ENCODE results near the gene LAMC1. TPM values are rescaled to one million over a fixed set of nuclear protein-coding genes. Genes with fewer than 3 reads are reported as not detected.
"Not testable (repeated sequence)": the region's sequence is repeated elsewhere in the genome, so short reads cannot be mapped to it uniquely, and the experiment has no call there.

The LAMC1 gene
- total RNA-seq, 1 donor from 2014 or later: 100 TPM

DNA sequence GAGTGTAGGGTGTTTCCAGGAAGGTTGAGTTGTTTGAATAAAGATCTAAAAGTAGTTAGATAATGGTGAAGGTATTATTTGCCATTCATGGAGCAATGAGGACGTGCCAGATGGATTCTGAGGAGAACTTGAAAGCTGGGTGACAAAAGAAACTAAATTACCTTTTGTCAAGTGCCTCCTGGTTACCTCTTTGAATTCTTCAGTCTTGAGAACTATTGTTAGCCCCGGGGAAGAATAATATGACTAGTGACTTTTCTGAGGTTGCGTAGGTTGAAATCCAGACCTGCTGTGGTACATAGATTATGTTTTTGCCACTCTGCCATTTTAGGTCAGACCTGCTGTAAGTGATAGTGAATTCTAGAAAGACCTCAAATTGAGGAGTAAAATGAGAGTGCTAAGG is 11.5 kb downstream of the LAMC1 start:
- no peak for DNase-seq (ENCODE audit: missing footprints)
- no peak for ATAC-seq
- intact Hi-C loops (cut with DNase I): no loop called here

DNA sequence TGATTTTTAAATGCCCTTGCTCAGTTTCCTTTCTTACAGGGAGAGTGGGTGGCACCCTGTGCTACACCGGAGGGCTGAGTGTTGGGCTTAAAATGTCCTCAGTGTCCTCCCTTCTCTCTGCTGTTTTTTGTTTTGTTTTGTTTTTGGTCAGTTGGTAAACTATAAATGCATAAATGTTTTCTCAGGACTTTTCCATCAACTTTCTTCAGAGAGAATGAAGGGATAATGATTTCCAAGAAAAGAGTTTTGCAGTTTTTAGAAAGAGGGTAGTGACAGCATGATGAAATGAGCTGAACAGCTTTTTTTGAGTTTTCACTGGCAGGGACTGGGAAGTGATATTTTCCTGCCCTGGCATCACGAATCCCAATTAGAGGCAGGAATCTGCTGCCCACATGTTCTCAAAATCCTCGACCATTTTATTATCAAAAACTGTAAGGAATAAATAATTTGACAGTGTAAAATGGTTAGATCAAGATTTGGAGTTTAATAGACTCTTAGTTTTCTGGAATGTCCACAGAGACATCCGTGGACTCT is 15.2 kb downstream of the LAMC1 start:
- intact Hi-C loops (cut with DNase I): no loop called here
- no peak for ATAC-seq
- DNase-seq (ENCODE audit: missing footprints): no peak

DNA sequence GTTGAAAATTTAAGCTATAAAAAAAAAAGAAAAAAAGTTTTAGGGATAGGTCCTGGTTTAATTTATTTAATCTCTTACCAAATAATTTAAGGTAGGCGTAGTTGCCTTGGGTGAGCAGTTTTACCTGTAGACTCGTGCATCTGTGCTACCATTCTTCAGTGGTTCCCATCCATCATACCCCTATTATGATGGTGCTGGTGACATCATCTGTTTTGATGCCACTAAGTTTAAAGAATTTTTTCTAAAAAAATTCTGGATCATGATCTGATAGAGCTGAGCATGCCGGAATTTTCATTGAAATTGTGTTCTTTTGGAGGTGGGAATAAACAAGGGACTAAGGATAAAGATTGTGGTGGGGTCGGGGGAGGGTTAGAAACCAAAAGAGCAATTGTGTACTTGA is 15.7 kb downstream of the LAMC1 start:
- no peak for DNase-seq (ENCODE audit: missing footprints)
- intact Hi-C loops (cut with DNase I): no loop called here
- no peak for ATAC-seq

DNA sequence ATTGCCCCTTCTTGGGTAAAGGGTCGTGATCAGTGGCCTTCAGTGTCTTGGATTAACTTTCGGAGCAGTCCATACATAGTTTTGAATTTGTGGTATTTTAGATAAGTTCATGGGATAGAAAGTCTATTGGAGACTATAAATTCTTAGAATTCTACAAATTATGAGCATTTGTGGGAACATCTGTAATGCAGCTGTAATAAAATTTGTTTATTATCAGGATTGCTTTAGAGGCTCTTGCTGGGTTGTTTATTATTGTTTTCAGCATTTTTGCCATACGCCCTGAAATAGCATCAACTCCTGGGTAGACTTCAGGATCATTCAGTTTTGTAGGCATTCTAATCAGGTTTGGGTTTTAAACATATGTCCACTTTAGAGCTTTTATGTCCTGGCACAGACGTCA is 16.1 kb downstream of the LAMC1 start:
- intact Hi-C loops (cut with DNase I): no loop called here
- no peak for ATAC-seq
- DNase-seq (ENCODE audit: missing footprints): no peak

DNA sequence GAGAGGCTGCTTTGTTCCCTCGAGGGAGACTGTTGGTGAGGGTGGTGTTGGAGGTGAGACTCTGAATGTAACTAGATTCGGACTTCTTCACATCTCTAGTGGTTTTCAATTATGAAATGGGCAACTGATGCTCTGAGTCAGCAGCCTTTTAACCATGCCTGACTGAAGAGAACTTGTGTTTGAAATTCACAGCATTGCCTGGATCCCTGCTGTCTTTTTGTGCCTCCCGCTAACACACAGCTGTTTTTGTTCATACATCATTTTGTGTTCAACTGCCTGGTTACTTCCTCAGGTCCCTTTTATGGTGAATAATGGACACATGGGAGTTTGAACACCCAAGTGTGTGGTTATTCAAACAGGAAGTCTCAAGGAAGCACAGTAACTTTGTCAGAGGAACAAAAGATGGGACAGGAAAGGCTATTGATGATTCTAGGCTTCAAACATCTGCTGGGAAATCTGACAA is 16.8 kb downstream of the LAMC1 start:
- no peak for DNase-seq (ENCODE audit: missing footprints)
- intact Hi-C loops (cut with DNase I): no loop called here
- peak; percentile 29 for ATAC-seq

DNA sequence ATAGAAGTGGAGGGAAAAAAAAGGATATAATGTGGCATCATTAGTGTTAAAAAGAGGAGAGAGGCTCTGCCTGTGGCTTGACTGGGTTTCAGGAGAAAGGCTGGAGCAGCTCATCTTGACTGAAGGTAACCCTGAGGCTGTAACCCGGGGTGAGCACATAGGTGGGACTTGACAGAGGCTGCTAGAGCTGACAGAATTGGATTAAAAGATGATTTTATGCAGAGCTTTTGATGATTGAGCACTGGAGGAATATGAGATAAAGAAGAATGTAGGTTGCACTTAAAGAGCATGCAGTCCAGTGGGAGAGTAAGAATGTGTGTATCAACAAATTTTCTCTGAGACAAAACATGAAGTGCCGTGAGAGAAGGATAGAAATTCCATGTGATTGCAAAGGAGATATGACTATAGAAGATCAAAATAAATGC is 17.3 kb downstream of the LAMC1 start:
- DNase-seq (ENCODE audit: missing footprints) (no peak), ATAC-seq (no peak)
- intact Hi-C loops (cut with DNase I): no loop called here

DNA sequence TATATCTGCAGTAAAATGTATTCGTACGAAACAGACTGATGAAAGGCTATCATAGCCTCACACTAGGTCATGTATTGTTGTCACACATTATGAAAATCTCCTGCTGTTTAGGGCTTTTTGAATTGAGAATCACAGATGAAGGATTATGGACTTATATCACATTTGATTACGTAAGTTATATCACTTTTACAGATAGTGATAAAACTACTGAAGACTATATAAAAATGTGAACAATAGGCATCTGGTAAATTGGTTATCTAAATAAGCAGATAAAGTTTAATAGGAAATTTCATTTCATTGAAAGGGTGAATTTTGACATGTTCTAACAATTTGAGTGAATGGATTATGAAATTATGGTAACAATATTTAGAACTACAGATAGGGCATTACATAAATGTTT is 20.0 kb downstream of the LAMC1 start:
- no peak for ATAC-seq
- intact Hi-C loops (cut with DNase I): no loop called here
- DNase-seq (ENCODE audit: missing footprints): no peak

- ATAC-seq (peak; percentile 58), DNase-seq (ENCODE audit: missing footprints) (no peak)
- intact Hi-C loops (cut with DNase I): no loop called here
These were observed 20.9 kb downstream of the LAMC1 start for GRCh38 chr1:183043872-183044854.

DNA sequence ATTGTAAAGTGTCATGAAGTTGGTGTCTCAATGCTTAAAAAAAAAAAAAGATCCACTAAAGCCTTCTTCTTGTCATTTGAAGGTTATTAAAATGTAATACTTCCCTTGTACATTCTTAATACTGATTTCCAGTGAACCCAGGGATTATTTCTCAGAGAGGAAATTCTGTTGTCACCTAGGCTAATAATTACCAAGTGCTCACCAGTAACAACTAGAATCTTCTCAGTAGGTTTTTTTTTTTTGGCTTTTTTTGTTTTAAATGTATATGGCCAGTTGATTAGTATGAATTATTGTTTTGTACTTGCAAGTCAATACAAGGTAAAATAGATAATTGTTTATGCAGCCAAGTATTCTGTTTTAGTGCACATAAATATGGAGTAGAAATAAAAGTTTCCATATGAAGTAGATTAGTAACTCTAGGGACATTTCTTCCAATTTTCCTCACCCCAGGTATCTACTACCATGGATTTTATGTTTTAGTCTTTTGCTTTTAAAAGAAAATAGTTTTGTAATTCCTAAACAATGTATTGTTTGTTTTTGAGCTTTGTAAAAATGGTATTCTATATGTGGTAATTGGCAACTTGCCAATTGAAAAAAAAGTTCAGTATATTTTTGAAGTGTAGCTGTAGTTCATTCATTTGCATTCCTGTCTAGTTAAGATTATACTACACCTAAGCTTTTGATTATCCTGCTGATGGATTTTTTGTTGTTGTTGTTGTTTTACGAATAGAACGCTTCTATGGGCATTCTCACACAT is 21.9 kb downstream of the LAMC1 start:
- intact Hi-C loops (cut with DNase I): no loop called here
- DNase-seq (ENCODE audit: missing footprints) (no peak), ATAC-seq (no peak)

DNA sequence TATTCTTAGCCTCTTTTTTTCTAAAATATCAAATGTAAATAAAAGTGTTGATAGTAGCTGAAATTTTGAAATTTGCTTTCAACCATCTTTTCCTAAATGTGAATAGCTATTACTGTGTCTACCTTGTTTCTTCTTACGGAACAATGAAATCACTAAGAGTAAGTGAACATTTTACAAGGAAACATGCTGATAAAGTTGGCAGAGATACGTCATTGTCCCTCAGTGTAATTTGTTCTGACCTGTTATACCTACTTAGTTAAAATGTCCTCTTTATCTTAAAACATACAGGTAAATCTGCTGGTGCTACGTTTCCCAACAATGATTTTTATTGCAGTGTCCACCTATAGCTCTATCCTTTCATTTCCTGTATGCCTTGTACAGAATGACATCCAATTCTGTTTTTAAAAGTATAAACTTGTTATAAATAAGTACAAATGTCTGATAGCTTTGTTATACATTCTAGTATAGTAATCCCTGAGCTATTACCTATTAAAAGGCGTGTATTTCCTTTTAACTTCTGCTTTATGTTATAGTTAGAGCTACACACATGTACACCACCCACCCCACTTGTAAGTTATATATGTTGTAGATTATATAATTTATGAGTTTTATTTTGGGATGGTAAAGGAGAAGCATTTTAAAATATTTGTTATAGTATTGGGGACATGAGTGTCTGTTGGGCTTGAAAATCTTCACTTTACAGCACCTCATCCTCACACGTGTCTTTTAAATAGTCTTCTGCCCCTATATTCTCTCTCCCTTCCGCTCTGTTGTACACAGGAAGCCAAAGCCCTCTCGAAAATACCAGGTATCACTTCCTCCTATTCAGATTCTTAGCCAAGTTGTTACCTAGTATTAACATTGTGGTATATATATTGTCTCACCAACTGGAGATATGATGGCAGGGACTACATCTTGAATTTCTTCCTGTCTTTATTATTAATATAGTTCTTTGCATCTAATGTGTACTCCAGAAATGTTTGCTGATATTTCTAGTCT is 25.2 kb downstream of the LAMC1 start:
- ATAC-seq: no peak

GRCh38 chr1:183051546-183051945 is 28.3 kb downstream of the LAMC1 start:
- DNase-seq (ENCODE audit: missing footprints): no peak
- intact Hi-C loops (cut with DNase I): no loop called here
- peak; percentile 21 for ATAC-seq

More for the DNA sequence above, 25.2 kb downstream of the LAMC1 start:
- intact Hi-C loops (cut with DNase I): no loop called here
- DNase-seq (ENCODE audit: missing footprints): no peak

DNA sequence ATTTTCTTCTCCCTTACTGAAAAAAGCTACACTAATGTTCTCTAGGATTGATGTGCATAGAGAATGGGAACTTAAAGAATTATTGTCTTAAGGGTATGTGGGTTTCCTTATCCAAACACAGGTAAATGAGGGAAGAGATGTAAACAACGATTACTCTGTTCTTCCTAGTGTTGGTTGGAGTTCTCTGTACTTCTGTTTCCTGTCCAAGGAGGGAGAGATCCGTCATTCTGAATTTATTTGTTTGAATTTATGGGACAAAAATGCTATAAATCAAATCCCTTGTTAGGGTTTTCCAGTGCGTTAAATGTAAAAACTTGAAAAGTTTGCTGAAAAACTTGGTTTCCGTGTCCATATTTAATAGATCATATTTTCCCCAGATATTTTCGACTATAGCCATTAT is 29.6 kb downstream of the LAMC1 start:
- intact Hi-C loops (cut with DNase I): no loop called here

GRCh38 chr1:183058851-183059502 is 35.8 kb downstream of the LAMC1 start:
- ATAC-seq (no peak), DNase-seq (ENCODE audit: missing footprints) (no peak)
- intact Hi-C loops (cut with DNase I): no loop called here

More for the DNA sequence above, 29.6 kb downstream of the LAMC1 start:
- DNase-seq (ENCODE audit: missing footprints) (no peak), ATAC-seq (no peak)

GRCh38 chr1:183061194-183061593 is 38.0 kb downstream of the LAMC1 start:
- intact Hi-C loops (cut with DNase I): no loop called here
- DNase-seq (ENCODE audit: missing footprints): no peak

DNA sequence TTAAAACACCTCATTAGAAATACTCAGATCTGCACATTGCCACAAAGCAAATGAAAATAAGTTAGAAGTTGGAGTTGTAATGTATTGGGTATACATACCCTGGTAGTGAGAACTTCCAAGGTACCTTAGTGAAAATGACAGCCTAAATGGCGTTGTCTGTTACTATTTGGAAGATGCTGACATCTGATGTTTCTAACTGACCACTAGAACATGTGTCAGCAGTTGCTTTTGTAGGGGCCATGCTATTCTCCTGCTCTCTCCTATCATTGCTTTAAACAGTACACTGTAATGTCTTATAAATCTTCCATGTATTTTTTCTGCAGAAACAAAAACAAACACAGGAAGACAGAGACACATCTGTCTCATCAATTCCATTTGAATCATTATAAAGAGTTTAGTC is 40.1 kb downstream of the LAMC1 start:
- intact Hi-C loops (cut with DNase I): no loop called here
- ATAC-seq (no peak), DNase-seq (ENCODE audit: missing footprints) (no peak)

More at GRCh38 chr1:183061194-183061593, 38.0 kb downstream of the LAMC1 start:
- no peak for ATAC-seq

GRCh38 chr1:183065168-183065706 is 42.0 kb downstream of the LAMC1 start:
- intact Hi-C loops (cut with DNase I): no loop called here
- ATAC-seq (peak; percentile 29), DNase-seq (ENCODE audit: missing footprints) (no peak)

DNA sequence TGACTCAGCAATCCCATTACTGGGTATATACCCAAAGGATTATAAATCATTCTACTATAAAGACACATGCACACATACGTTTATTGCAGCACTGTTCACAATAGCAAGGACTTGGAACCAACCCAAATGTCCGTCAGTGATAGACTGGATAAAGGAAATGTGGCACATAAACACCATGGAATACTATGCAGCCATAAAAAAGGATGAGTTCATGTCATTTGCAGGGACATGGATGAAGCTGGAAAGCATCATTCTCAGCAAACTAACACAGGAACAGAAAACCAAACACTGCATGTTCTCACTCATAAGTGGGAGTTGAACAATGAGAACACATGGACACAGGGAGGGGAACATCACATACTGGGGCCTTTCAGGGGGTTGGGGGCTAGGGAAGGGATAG is 43.2 kb downstream of the LAMC1 start:
- DNase-seq (ENCODE audit: missing footprints); intact Hi-C loops (cut with DNase I); ATAC-seq: not testable (repeated sequence)

All from Right ventricle myocardium inferior (tissue), 1 donor.